ENCODE measurements around the gene XIRP2. TPM values are rescaled to one million over a fixed set of nuclear protein-coding genes. Genes with fewer than 3 reads are reported as not detected.

Gene XIRP2
- total and polyA plus RNA-seq, 10 of the 15 experiments (the other 5 are each of a cell fraction or from before 2014, with no cell fraction given) = 0.03 TPM; not detected in 9

GRCh38 chr2:167140767-167141166, 252.5 kb downstream of the XIRP2 start (continued):
- TF ChIP-seq, protein P1, sequence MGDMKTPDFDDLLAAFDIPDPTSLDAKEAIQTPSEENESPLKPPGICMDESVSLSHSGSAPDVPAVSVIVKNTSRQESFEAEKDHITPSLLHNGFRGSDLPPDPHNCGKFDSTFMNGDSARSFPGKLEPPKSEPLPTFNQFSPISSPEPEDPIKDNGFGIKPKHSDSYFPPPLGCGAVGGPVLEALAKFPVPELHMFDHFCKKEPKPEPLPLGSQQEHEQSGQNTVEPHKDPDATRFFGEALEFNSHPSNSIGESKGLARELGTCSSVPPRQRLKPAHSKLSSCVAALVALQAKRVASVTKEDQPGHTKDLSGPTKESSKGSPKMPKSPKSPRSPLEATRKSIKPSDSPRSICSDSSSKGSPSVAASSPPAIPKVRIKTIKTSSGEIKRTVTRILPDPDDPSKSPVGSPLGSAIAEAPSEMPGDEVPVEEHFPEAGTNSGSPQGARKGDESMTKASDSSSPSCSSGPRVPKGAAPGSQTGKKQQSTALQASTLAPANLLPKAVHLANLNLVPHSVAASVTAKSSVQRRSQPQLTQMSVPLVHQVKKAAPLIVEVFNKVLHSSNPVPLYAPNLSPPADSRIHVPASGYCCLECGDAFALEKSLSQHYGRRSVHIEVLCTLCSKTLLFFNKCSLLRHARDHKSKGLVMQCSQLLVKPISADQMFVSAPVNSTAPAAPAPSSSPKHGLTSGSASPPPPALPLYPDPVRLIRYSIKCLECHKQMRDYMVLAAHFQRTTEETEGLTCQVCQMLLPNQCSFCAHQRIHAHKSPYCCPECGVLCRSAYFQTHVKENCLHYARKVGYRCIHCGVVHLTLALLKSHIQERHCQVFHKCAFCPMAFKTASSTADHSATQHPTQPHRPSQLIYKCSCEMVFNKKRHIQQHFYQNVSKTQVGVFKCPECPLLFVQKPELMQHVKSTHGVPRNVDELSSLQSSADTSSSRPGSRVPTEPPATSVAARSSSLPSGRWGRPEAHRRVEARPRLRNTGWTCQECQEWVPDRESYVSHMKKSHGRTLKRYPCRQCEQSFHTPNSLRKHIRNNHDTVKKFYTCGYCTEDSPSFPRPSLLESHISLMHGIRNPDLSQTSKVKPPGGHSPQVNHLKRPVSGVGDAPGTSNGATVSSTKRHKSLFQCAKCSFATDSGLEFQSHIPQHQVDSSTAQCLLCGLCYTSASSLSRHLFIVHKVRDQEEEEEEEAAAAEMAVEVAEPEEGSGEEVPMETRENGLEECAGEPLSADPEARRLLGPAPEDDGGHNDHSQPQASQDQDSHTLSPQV (IDR thresholded peaks at IDR 0.05) = no peak
- TF ChIP-seq, protein P2, sequence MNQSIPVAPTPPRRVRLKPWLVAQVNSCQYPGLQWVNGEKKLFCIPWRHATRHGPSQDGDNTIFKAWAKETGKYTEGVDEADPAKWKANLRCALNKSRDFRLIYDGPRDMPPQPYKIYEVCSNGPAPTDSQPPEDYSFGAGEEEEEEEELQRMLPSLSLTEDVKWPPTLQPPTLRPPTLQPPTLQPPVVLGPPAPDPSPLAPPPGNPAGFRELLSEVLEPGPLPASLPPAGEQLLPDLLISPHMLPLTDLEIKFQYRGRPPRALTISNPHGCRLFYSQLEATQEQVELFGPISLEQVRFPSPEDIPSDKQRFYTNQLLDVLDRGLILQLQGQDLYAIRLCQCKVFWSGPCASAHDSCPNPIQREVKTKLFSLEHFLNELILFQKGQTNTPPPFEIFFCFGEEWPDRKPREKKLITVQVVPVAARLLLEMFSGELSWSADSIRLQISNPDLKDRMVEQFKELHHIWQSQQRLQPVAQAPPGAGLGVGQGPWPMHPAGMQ (IDR thresholded peaks at IDR 0.05; ENCODE audit: borderline replicate concordance) = no peak
- TF ChIP-seq ZNF622 (IDR thresholded peaks at IDR 0.05) = no peak
- no peak for TF ChIP-seq SIX5 (IDR thresholded peaks at IDR 0.05; ENCODE audit: low read depth, low read length, severe bottlenecking)

DNA sequence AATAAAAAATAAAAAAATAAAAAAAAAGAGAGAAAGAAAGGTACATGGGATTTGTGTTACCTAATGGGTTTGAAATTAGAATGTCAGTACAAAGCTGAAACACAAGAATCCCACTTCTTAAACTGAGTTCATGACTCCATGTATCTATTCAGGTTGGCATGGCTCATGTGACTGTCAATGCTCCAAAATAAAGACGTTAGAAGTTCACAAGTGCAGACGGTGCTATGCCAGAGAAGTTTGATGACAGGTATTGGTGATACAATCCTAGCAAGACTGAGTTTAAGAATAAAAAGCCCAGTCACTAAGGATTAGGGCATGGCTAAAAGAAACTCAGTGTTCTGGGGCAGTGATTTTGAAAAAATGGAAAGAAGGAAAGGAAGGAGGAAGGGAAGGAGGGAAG, 254.3 kb downstream of the XIRP2 start:
- no peak for DNase-seq (ENCODE audit: low read depth, low spot score)
- no TSS peak for BruUV-seq (replicated peaks)
- 16% methylated on average over 2 of the region's 2 CpGs for WGBS (ENCODE audit: insufficient coverage, insufficient replicate concordance, low lambda C conversion rate, missing lambda C conversion rate)
- ChIA-PET CTCF (no interaction called here), SMC1A (ENCODE audit: uncharacterized antibody, unreplicated experiment) (interaction anchor here (1.5 kb wide), 1 partner anchor 9 kb away, joined by 3 read pairs; no protein-coding TSS in a partner anchor), RAD21 (ENCODE audit: unreplicated experiment) (no interaction called here), POLR2A (no interaction called here)
- Histone ChIP-seq H3K9ac (ENCODE audit: control insufficient read depth, insufficient read depth, low read length) (no peak overlapping the region), H3K4me1 (ENCODE audit: control insufficient read depth, insufficient read depth, low read length) (no peaks in the 10 kb centered on the region), H3K27me3 (replicated peaks in 1 of 2; ENCODE audit: control insufficient read depth in 2 of 2, insufficient read depth in 2 of 2, low read length in 1 of 2) (no peaks in the 10 kb centered on the region), H2AFZ (ENCODE audit: control insufficient read depth, low read depth, low read length) (no peak overlapping the region), H3K36me3 (ENCODE audit: control insufficient read depth in 2 of 2, insufficient read depth in 2 of 2, low read length in 1 of 2) (no peaks in the 10 kb centered on the region), H3K9me3 (replicated peaks; ENCODE audit: control insufficient read depth, insufficient read depth, low read length) (no peaks in the 10 kb centered on the region), H3K27ac (ENCODE audit: control insufficient read depth, insufficient read depth) (no peak overlapping the region), H3K79me2 (ENCODE audit: control insufficient read depth, insufficient read depth, low read length) (no peaks in the 10 kb centered on the region), H4K20me1 (ENCODE audit: control insufficient read depth, insufficient read depth) (no peaks in the 10 kb centered on the region), H3K4me2 (ENCODE audit: control insufficient read depth, insufficient read depth) (no peak overlapping the region), H3K4me3 (no peak overlapping the region)
- no peak for FAIRE-seq
- in situ Hi-C loops (cut with MboI) = no loop called here
- intact Hi-C loops (cut with micrococcal nuclease; ENCODE audit: unreplicated experiment) = no loop called here
- ATAC-seq = no peak
- TF ChIP-seq, protein P3, sequence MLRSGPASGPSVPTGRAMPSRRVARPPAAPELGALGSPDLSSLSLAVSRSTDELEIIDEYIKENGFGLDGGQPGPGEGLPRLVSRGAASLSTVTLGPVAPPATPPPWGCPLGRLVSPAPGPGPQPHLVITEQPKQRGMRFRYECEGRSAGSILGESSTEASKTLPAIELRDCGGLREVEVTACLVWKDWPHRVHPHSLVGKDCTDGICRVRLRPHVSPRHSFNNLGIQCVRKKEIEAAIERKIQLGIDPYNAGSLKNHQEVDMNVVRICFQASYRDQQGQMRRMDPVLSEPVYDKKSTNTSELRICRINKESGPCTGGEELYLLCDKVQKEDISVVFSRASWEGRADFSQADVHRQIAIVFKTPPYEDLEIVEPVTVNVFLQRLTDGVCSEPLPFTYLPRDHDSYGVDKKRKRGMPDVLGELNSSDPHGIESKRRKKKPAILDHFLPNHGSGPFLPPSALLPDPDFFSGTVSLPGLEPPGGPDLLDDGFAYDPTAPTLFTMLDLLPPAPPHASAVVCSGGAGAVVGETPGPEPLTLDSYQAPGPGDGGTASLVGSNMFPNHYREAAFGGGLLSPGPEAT (IDR thresholded peaks at IDR 0.05; ENCODE audit: low read depth) = no peak
- TF ChIP-seq HDGF (IDR thresholded peaks at IDR 0.05) (no peak), CEBPB (IDR thresholded peaks at IDR 0.05; ENCODE audit: borderline replicate concordance in 1 of 2, low read depth in 2 of 2, low read length in 2 of 2) (no peak), BMI1 (IDR thresholded peaks at IDR 0.05; ENCODE audit: borderline replicate concordance) (no peak), ZNF24 (IDR thresholded peaks at IDR 0.05) (no peak), NR2F1 (conservative IDR thresholded peaks at IDR 0.05) (no peak), CBX5 (IDR thresholded peaks at IDR 0.05; ENCODE audit: low read depth) (no peak), FOXK2 (IDR thresholded peaks at IDR 0.05) (no peak), DPF2 (IDR thresholded peaks at IDR 0.05) (no peak)
